C4-2B (cell line): Measurements from ENCODE around the gene POP7.
"Not testable (repeated sequence)": the region's sequence is repeated elsewhere in the genome, so short reads cannot be mapped to it uniquely, and the experiment has no call there.

Source experiments
- CTCF ChIP-seq: fragments of 450-650 bp; conservative IDR thresholded peaks from 2 replicates; pipeline ENCODE4 v1.5.1; 2017; ENCODE audit warnings: mild to moderate bottlenecking
- ZFX ChIP-seq: fragments of 450-650 bp; IDR thresholded peaks from 2 replicates; pipeline ENCODE4 v1.6.1; 2017

DNA sequence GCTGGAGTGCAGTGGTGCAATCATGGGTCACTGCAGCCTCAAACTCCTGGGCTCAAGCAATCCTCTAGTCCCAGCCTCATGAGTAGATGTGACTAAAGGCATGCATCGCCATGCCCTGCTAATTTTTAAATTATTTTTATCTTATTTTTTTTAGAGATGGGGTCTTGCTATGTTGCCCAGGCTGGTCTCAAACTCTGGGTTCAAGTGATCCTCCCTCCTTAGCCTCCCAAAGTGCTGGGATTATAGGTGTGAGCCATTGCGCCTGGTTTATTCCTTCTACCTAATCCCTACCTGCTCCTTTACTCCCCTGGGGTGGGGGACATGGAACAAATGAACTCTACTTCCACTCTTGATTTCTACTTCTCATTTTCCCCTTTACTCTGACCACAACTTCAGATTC lies 18.4 kb downstream of the POP7 start:
- TF ChIP-seq CTCF, ZFX: not testable (repeated sequence)
